HepG2 (cell line): Measurements from ENCODE around the gene CENPC.

Experiments used
- GZF1 ChIP-seq: sonication (generic); formaldehyde crosslinking; IDR thresholded peaks from 2 replicates; pipeline ENCODE4 v1.5.1; 2020; ENCODE audit warnings: mild to moderate bottlenecking, missing genetic modification reagents
- IRF2 ChIP-seq: IDR thresholded peaks from 2 replicates; pipeline ENCODE4 v1.6.1; 2018; ENCODE audit warnings: missing genetic modification reagents, missing compliant biosample characterization
- RBM39 ChIP-seq: fragments of 200-400 bp; formaldehyde crosslinking; IDR thresholded peaks from one replicate; pipeline ENCODE4 v1.6.1; 2018; ENCODE audit warnings: antibody characterized with exemption, mild to moderate bottlenecking, low read depth, low read length; ENCODE audit not compliant: poor library complexity, severe bottlenecking
- SIN3A ChIP-seq: IDR thresholded peaks from 2 replicates; pipeline ENCODE4 v1.6.1; 2011; ENCODE audit warnings: low read depth, mild to moderate bottlenecking, control low read depth, low read length, borderline replicate concordance
- XBP1 ChIP-seq: sonication (generic); formaldehyde crosslinking; IDR thresholded peaks from 2 replicates; pipeline ENCODE4 v1.5.0; 2020; ENCODE audit warnings: missing genetic modification reagents

DNA sequence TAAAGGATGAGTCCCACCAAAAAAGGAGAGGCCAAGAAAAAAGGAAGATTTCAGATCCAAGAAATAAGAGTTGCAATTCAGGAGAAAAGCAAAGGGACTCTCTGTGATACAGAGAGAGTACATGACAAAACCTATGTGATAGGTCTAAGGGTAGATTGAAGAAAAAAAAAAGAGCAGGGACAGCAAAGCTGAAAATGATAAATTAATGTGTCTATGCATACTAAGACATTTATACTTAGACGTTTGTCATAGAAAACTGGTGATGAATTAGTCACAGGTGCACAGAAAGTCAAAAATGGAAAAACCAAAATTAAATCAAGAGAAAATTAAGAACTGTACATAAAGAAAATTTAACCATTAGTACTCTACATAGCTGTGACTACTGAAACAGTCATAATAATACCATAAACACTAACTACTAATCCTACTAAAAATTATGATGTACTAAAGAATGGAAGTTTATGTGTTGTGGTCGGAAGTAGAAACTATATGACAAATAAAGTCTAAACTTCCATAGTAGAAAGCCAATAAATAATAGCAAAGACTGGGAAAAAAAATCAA is 9.9 kb downstream of the CENPC start:
- TF ChIP-seq IRF2 (CRISPR knock-in tag) = no peak
- TF ChIP-seq RBM39 = no peak
- TF ChIP-seq GZF1 (CRISPR knock-in tag) = no peak
- no peak for TF ChIP-seq SIN3A
- TF ChIP-seq XBP1 (CRISPR knock-in tag) = no peak
